NCI-H1417 treated with DMSO at 0.1 percent for 48 hours (cell line): ENCODE data around the gene CAVIN4.
A peak's percentile ranks its signal among the peaks of the same experiment; 100 is the strongest.

ENCODE experiments used
- DNase-seq: peaks from one replicate; lab custom pipeline; 2025; lab: John Stamatoyannopoulos, UW

Gene CAVIN4

GRCh38 chr9:100577776-100578448 lies at the start of gene CAVIN4:
Gene CAVIN4 (plus strand): TSS chr9:100578079. CDS start chr9:100578144, 65 bp downstream.
- no peak for DNase-seq

GRCh38 chr9:100534401-100534800 lies 43.5 kb upstream of the CAVIN4 start:
- DNase-seq, result no peak

GRCh38 chr9:100540327-100540726 lies 37.6 kb upstream of the CAVIN4 start:
- no peak for DNase-seq

- no peak for DNase-seq
Measured at GRCh38 chr9:100549048-100549447, 28.8 kb upstream of the CAVIN4 start.

- DNase-seq, result no peak
Measured at GRCh38 chr9:100554935-100555401, 22.9 kb upstream of the CAVIN4 start.

- no peak for DNase-seq
Measured at GRCh38 chr9:100555471-100555870, 22.4 kb upstream of the CAVIN4 start.

- no peak for DNase-seq
Measured at GRCh38 chr9:100557053-100557452, 20.8 kb upstream of the CAVIN4 start.

- no peak for DNase-seq
Measured at GRCh38 chr9:100561256-100561655, 16.6 kb upstream of the CAVIN4 start.

- DNase-seq, result no peak
Measured at GRCh38 chr9:100567856-100568255, 10.0 kb upstream of the CAVIN4 start.

GRCh38 chr9:100573655-100574260 lies 4.1 kb upstream of the CAVIN4 start:
- DNase-seq, result no peak

GRCh38 chr9:100575006-100575405 lies 2.9 kb upstream of the CAVIN4 start:
- no peak for DNase-seq

- no peak for DNase-seq
Measured at GRCh38 chr9:100575765-100576386, 2.0 kb upstream of the CAVIN4 start.

- no peak for DNase-seq
Measured at GRCh38 chr9:100578610-100579009, 731 bp downstream of the CAVIN4 start.

- DNase-seq, result no peak
Measured at GRCh38 chr9:100579665-100580064, 1.8 kb downstream of the CAVIN4 start.

GRCh38 chr9:100580257-100580656 lies 2.4 kb downstream of the CAVIN4 start:
- DNase-seq, result no peak

GRCh38 chr9:100581081-100581480 lies 3.2 kb downstream of the CAVIN4 start:
- DNase-seq, result no peak

GRCh38 chr9:100581661-100582060 lies 3.8 kb downstream of the CAVIN4 start:
- DNase-seq, result peak; percentile 6

- DNase-seq, result no peak
Measured at GRCh38 chr9:100583014-100583802, 5.3 kb downstream of the CAVIN4 start.

GRCh38 chr9:100584951-100585350 lies 7.1 kb downstream of the CAVIN4 start:
- no peak for DNase-seq

- no peak for DNase-seq
Measured at GRCh38 chr9:100586093-100586492, 8.2 kb downstream of the CAVIN4 start.

GRCh38 chr9:100587375-100587774 lies 9.5 kb downstream of the CAVIN4 start:
- DNase-seq, result no peak

- DNase-seq, result no peak
Measured at GRCh38 chr9:100589582-100589981, 11.7 kb downstream of the CAVIN4 start.
